ENCODE results near the gene CCDC77.

CCDC77 gene

DNA sequence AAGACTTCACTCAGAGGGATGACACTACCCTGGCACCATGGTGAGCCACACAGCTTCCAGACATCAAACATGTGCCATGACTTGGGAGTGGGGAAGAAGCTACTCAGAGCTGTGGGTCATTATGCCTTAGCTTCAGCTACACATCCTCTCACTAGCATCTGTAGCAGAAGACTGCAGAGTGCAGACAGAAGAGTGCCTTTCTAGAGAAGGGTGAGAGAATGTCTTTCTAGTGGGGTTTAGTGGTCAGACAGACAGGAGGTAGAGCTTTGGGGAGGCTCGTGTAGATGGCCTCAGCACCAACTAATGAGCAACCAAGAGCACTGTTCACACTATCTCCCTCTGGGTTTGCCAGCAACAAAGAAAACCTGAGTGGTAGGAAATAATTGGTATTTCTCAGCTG lies 53.4 kb downstream of the CCDC77 start:
- no peak for DNase-seq

DNA sequence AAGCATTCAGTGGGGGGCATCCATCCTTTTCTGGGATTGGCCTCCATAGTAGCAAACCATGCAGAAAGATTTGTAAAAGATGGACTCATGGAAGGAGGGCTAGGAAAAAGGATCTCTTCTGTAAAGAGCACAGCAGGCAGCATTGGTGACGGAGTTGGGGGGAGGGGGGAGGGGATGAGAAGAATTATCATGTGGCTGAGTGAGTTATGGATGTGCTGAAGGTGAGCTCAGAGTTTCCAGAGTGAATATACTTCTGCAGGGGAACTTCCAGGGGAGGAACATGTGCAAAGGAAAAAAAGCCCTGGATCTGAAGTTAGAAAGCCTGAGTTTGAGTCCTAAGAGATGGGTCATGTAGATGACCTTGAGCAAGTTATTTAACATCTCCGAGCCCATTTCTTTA lies 54.4 kb downstream of the CCDC77 start:
- DNase-seq = no peak

DNA sequence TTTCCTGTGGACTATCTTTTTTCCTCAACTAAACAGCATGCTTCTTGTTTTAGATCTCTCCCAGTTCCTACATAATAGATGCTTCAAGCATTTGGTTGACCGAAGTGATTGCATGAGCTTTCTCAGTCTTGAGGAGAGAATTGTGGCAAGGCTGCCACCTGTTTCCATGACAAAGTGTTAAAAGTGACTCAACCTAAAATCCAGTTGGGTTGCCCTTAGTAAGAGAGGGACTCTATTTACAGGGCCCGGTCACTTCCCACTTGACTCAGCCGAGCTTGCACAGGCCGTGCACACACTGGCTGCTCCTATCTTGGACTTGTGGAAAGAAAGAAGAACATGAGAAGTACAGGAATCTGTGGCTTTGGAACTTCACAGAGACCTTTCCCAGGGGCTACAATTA lies 56.2 kb downstream of the CCDC77 start:
- DNase-seq = no peak

DNA sequence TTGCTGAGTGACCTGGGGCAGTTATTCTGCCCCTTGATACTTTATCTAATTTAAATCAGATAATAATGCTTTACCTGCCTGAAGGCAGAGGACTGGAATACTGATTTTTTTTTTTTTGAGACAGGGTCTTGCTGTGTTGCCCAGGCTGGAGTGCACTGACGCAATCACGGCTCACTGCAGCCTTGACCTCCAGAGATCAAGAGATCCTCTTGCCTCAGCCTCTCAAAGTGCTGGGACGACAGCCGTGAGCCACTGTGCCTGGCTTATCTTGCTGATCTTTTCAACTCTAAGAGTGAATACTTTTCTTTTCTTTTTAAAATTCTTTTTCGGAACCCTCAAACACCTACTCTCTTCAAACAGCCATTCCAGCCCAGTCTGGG lies 57.6 kb downstream of the CCDC77 start:
- no peak for DNase-seq

DNA sequence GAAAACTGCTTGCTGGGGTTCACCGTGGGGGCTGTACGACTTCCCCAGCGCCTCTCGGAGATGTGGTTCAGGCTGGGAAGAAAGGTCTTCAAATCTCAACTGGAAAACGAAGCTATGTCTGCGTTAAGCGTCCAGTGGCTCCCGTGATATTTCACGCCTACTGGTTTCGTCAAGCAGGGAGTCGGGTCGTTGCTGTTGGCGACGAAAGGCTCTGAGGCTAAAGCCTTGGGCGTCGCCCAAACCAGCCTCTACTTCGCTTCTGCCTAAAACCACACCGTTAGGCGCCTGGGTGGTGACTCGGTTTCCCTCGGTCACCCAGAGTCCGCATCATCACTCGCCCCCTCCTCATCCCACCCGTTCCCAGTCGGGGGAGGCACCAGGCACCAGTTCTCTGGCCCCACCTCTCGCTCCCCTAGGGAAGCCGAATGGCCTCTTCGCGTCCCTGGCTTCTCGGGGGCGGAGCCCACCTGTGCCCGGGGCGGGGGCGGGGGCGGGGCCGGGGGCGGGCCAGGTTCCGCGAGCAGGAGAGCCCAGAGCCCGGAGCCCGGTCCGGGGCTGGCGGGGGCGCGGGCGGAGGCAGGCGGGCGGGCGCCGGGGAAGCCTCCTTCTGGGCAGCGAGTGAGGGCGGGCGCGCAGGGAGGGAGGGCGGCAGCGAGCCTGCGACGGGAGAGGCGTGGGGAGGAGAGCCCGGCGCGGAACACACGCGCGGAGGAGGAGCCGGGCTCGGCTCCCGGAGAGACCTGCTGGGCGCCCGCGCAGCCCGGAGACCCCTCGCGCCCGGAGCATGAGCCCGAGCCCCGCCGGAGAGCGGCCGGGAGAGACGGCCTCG lies 58.2 kb downstream of the CCDC77 start, which contains the start of gene B4GALNT3:
Gene B4GALNT3 (plus strand): TSS at position 510 of the 829 bp plus-strand sequence. CDS start 438 bp downstream, outside the sequence.
- peak; percentile 74 for DNase-seq

DNA sequence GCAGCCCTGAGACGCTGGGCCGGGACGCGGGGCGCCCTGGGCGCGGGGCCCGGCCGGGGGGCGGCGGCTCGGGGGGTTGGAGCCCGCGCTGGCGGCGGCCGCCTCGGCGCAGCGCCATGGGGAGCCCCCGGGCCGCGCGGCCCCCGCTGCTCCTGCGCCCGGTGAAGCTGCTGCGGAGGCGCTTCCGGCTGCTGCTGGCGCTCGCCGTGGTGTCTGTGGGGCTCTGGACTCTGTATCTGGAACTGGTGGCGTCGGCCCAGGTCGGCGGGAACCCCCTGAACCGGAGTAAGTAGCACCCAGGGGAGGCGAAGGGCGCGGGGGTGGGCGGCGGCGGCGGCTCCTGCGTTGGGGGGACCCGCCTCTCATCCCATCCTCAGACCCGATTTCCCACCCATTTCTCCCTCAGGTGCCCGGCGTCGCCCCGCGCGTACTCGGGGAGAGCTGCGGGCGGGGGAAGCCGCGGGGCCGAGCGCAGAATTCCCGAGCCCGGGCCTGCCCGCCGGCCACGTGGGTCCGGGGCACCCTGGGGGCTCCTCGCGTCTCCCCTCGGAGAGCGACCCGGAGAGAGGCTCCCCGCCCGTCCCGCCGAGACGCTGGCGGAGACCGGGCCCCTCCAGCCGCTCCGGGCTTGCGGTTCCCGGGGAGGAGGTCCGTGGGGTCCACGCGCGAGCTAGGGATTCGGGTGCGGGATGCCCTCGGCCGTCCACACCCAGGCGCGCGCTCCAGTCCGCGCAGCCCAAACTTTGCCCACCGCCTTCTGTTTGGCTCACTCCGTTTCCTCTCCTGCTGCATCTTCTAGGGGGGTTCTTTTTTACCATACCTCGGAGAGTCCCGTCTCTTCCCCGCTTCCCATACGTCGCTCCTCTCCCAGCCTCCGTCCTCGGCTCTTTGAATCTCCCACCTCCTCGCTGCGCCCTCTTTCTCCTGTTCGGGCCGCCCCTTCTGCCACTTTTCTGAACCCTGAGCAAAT lies 59.1 kb downstream of the CCDC77 start:
- DNase-seq = peak; percentile 41

DNA sequence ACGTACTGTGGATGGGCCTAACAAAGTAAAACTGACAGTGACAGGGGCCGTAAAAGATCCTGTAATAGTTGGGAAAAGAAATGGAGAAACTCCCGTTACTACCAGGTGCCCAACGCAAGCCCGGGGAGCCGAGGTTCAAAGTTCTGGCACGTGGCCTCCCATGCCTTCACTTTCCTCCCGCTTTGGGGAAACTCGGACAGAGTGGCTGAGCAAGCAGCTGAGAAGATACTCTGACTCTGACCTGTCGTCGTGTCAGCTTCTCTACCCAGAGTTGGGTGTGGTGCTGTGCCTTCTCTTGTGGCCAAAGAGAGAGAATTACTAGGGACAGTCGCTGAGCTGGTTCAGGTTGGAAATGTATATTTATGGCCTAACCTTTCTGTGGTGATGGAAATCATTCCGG lies 60.0 kb downstream of the CCDC77 start:
- no peak for DNase-seq

DNA sequence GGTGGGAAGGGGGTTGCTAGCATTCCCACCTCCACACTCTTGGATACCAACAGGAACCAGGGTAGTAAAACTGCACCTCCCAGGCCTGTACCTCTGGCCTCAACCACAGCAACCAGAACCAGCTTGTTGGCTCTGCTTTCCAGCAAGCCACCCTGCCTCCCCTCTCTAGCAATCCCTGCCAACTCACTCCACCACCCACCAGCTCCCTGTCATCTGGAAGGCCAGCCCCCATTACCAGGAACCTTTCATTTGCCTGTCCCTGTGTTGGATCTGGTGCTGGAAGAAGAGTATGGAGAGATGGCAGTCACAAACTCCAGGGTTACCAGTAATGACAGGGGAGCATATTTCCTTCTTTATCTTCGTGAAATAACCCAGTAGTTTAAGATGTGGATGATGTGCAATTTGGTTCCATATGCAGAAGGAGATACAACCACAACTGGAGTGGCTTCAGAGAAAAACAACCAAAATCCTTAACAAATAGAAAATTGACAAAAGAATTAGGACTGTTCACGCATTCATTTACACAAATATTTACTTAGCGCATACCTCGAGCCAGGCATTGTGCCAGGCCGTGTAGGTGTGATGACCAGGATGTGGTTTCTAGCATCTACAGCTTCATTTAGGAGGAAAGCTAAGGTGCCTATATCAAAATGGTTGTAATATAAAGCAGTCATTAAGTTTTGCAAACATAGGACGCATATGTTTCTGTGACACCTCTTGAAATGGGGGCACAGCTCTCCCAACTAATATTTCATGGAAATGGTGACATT lies 61.7 kb downstream of the CCDC77 start:
- no peak for DNase-seq

DNA sequence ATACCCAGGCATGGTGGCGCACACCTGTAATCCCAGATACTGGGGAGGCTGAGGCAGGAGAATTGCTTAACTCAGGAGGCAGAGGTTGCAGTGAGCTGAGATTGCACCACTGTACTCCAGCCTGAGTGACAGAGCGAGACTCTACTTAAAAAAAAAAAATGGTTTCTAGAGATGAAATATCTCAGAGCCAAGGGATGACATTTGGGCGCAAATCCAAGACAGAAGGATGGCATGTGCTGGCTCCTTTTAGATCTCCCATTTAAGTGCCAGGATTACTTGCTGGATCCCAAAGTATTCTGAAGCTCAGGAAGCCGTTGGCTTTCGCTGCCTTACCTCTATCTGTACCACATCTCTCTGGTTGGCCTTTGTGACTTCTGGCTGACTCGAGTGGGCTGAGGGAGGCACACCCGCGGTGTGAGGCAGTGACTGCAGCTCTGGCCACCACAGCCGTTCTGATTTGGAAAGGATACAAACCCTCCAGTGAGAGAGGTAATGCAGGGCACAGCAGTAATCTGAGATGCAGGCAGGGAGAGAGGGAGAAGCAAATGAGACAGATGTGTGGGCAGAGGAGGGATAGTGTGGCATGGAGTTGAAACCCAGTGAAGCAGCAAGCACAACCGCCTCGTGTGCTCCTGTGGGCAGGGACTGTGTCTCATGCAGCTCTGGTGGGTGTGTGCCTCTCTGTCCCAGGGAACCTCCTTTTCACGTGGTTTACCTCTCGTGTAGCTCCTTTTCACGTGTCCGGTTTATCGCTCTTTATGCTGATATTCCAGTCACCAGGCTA lies 63.2 kb downstream of the CCDC77 start:
- DNase-seq = peak; percentile 65

DNA sequence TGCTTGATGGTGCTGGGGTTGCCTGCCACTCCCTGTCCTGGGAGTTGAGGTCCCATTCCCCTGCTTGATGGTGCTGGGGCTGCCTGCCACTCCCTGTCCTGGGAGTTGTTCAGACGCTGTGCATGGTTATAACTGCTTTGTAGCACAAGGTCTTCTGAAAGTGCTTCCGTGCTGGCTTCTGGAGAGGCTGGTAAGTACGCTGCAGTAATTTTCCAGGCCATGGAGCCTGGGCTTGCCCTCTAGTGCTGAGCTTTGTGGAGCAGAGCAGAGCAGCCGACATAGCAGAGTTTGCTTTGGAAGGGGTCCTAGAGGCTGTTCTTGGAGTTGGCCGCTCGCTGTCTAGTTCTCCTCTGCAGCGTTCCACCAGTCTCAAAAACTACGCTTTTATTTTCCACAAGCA lies 64.6 kb downstream of the CCDC77 start:
- DNase-seq = no peak

DNA sequence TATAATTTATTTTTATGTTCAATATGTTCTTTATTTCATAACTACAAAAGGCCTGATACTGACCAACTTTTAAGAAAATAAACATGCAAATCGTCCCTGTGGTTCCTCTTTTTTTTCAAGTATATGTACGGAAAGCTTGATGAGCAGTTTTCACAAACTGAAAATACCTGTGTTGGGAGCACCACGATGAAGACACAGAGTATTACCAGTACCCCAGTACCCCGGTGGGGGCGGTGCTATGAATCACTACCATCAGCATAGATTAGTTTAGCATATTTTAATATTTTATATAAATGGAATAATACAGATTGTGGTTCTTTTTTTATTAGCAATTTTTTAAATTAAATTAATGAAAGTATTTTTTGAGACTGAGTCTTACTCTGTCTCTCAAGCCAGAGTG lies 65.3 kb downstream of the CCDC77 start:
- no peak for DNase-seq

DNA sequence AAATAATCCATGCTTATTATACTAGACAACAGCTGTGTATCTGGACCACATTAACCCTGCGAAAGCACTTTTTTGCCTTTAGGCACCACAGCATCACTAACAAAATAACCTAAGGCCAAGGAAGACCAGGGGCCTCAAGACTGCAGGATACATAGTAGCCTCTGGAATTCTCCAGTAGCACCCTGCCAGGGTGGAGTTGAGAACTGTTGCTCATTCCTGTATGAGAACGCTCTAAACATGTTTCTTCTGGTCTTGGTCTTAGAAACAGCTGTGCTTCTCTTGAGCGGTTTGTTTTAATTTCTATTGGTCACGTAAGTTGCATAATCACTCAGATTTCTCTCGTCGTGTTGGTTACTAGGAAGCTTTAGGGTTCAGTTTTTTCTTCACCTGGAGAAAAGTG lies 66.1 kb downstream of the CCDC77 start:
- no peak for DNase-seq

DNA sequence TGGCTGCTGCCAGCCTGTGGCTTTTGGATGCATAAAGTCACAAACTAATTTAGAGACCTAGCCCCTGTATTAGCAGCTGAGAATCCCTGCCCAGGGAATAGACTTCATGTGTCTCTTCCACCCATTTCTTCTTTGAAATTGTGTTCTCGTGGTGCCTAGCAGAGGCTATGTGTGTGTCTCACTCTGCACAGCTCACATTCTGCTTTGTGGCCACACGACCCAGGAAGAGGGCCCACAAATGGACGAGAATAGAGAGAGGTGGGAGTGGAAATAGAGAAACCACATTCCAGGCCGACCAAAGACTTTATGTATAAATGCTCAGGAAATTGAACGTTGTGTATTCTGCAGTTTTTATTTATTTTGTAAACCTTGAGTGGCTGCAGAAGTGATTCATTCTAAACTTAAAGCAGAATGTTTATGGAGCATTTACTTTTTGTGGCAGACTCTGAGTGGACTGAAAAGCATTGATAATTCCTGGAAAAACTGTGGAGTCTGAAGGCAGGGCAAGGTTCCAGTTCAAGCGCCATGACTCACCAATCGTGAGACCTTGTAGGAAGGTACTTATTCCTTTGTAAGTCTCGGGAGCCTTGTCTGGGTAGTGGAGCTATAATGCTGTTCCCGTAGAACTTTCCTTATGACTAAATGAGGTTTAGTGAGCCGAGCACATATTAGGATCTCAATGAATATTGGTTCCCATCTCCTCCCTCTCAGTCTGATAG lies 67.4 kb downstream of the CCDC77 start:
- DNase-seq = no peak

DNA sequence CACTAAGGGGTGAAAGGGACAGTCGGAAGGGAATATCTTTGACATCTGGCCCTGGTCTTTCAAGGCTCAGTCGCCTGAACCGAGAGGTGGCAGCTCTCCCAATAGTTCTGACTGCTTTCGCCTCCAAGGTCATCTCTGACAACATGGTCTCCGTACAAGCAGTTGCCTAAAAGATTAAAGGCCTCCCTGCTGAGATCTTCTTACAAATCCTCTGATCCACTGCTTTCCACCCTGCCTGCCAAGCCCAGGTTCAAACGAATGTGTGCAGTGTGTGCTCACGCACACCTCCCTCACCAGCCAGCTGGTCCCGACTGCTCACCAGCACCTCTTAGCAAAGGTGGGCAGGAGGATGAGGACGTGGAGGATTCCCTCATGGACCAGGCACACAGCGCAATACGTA lies 68.7 kb downstream of the CCDC77 start:
- no peak for DNase-seq

DNA sequence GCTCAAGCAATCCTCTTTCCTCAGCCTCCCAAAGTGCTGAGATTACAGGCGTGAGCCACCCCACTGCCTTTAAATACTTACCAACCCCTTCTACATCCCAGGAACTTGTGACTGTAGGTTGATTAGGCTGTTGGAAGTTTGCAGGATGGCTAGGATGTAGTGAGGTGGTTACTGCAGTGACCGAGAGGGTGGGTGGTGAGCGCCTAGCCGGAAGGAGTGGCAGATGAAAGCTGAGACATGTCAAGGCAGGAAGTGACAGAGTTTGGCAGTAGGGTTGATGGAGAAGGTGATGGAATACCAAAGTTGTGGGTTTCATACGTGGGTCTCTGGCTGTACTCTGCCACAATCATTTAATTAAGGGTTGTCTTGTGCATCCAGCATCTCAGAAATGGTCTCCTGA lies 71.8 kb downstream of the CCDC77 start:
- DNase-seq = no peak

DNA sequence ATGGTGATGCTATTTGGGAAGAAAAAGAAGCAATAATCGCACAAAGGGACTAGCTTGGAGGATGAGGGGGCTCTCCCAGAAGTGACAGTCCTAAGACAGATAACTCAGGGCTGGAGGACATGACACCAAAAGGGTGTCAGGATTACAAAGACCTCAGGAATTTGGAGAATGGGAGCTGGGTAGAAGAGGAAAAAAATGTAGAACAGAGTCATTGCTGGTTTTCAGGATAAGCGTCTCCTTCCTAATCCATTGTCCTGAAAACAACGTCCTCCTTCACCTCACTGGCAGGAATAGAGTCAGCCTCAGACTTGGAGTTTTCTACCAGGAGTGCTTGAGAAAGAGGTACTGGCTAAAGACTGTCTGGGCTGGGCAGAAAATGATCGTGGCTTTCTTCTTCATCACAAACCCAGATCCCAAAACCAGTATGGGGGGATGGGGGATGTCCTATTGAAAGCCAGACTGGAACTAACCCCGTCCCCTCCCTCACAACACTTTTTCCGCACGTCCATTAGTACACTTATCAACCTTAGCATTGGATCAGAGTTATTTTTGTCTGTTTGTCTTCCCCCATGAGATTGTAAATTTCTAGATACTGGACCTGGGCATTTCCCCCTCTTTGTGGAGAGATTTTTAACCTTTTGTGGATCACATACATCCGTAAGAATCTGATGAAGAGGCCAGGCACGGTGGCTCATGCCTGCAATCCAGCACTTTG lies 72.6 kb downstream of the CCDC77 start:
- no peak for DNase-seq

DNA sequence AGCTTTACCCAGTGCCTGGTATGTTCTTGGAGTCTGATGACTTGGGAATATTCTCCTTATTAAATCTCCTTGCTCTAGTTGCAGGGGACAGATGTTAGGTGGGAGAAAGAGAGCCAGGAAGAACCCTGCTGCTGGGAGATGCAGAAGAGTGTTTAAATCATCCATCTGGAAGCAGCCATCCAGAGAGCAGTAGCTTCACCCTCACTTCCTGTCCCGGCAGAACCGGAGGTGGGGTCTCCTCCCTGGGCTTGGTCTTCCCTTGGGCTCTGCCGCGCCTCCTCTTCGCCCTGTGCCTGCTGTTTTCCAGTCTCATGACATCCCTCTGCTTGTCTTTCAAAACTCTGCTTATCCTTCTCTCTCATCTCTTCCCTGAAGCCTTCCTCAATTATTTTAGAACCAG lies 73.8 kb downstream of the CCDC77 start:
- no peak for DNase-seq

DNA sequence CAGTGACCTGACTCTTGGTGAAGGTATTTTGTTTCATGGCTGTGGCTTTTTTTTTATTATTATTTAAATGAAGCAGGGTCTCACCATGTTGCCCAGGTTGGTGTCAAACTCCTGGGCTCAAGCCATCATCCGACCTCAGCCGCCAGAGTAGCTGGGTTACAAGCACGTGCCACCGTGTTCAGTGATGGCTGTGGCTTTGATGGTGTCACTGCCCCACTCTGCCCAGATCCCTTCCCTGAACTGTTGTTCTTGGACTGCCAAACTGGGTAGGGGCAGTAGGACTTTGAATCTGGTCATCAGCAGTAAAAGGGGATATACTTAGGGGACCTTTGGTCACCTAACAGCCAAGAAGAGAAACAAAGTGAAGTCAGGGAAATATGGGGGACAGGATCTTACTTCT lies 77.7 kb downstream of the CCDC77 start:
- no peak for DNase-seq

DNA sequence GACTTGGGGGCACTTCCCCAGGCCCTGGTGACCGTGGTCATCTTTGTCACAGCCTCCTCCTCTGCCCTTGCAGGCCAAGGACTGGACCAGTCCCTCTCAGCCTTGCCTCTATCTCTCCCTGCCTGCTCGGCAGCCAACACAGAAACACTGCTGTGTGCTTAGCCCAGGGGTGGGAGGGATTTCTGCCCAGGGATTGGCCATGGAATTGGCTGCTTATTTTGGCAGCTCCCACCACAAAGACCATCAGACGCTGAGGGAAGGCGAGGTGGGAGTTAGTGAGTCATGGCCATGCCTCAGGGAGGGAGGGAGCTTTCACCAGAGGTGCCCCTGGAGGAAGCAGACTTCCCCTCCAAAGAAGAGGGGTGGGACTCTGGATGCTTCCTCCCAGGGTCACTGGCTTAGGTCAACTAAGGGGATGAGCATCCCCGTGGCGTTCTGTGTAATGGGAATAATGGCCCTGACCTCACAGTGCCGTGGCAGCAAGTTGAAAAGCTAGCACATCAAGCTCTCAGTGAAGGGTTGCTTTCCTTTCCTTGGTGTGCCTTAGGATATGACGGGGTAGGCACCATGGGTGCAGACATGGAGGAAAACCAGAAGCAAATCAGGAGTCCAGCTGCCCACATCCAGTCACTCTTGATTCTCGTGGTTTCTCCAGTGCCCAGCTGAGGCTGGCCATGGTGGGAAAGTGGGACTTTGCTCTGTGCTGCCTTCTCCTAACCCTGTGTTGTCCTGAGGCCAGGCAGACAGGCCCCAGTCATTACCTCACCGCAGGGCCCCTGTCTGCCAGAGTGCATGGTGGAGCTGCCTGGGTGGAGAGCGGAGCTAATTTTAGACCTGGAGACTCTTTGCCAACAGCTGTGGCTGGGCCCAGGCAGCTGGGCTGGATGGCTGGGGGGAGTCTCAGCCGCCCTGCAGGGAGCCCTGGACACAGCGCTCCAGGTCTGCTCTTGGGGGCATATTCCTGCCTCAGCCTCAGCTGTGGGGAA lies 79.7 kb downstream of the CCDC77 start:
- peak; percentile 56 for DNase-seq

DNA sequence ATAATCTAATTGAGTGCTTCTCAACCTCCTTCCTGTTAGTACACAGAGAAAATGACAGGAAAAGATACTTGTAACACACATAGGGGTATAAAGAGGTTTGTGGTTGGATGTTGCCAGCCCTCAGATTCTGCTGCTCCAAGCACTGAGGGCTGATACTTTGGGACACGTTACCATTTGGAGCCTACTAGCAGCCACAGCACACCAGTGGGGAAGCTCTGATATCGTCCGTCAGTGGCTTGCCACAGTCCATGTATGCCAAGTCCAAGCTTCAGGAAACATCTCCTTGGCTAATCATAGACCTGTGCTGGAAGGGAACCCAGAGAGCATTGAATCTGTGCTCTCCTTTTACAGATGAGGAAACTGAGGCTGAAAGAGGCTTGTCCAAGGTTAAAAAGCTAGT lies 80.6 kb downstream of the CCDC77 start:
- DNase-seq = no peak

Data from NCI-H1092 treated with DMSO at 0.1 percent for 48 hours (cell line).